ENCODE measurements around the gene RNF34. TPM values are rescaled to one million over a fixed set of nuclear protein-coding genes. Genes with fewer than 3 reads are reported as not detected.
"Not testable (repeated sequence)": the region's sequence is repeated elsewhere in the genome, so short reads cannot be mapped to it uniquely, and the experiment has no call there.

RNF34 gene
- total RNA-seq, 1 experiment from 2014 or later: 43.7 TPM

- no peak overlapping the region for H3K27ac ChIP-seq
- H4K20me1 ChIP-seq (ENCODE audit: insufficient read depth): no peaks in the 10 kb centered on the region
- no peak for TF ChIP-seq EZH2 (IDR thresholded peaks at IDR 0.05; ENCODE audit: low read depth)
- no peak for TF ChIP-seq CTCF (conservative IDR thresholded peaks at IDR 0.05)
- BruUV-seq (replicated peaks): no TSS peak
- H3K4me3 ChIP-seq: no peak overlapping the region
- H3K4me1 ChIP-seq (replicated peaks; ENCODE audit: insufficient read depth): no peaks in the 10 kb centered on the region
- H3K9me2 ChIP-seq (ENCODE audit: insufficient read depth): no peaks in the 10 kb centered on the region
- no peaks in the 10 kb centered on the region for H3K9me3 ChIP-seq (ENCODE audit: insufficient read depth, low read depth)
- H3K79me2 ChIP-seq (ENCODE audit: low read depth): no peaks in the 10 kb centered on the region
- H3K4me2 ChIP-seq: no peak overlapping the region
- POLR2A ChIA-PET (ENCODE audit: unreplicated experiment): interaction anchor here (0.7 kb wide), 1 partner anchor 475 kb away, joined by 9 read pairs; no protein-coding TSS in a partner anchor
- no peaks in the 10 kb centered on the region for H3F3A ChIP-seq (ENCODE audit: insufficient read depth, low read depth)
- H3K36me3 ChIP-seq (ENCODE audit: low read depth): no peaks in the 10 kb centered on the region
- intact Hi-C loops (cut with micrococcal nuclease; ENCODE audit: unreplicated experiment): no loop called here
- no peak overlapping the region for H2AFZ ChIP-seq
- CTCF ChIA-PET: interaction anchor here (0.7 kb wide), 1 partner anchor 67 kb away, joined by 3 read pairs; no protein-coding TSS in a partner anchor
- no peak for DNase-seq
- no peaks in the 10 kb centered on the region for H3K27me3 ChIP-seq (ENCODE audit: insufficient read depth, low read depth)
Observed at GRCh38 chr12:121373755-121374154, 26.2 kb upstream of the RNF34 start.

- H3K9me2 ChIP-seq (ENCODE audit: insufficient read depth); H3K9me3 ChIP-seq (ENCODE audit: insufficient read depth, low read depth); H3F3A ChIP-seq (ENCODE audit: insufficient read depth, low read depth); H2AFZ ChIP-seq; BruUV-seq (replicated peaks); H3K4me1 ChIP-seq (replicated peaks; ENCODE audit: insufficient read depth); H3K4me2 ChIP-seq; H3K36me3 ChIP-seq (ENCODE audit: low read depth); POLR2A ChIA-PET (ENCODE audit: unreplicated experiment); intact Hi-C loops (cut with micrococcal nuclease; ENCODE audit: unreplicated experiment); H3K27me3 ChIP-seq (ENCODE audit: insufficient read depth, low read depth); H3K79me2 ChIP-seq (ENCODE audit: low read depth); DNase-seq; H3K4me3 ChIP-seq; H4K20me1 ChIP-seq (ENCODE audit: insufficient read depth); H3K27ac ChIP-seq: not testable (repeated sequence)
- CTCF ChIA-PET: interaction anchor here (0.7 kb wide), 1 partner anchor 67 kb away, joined by 3 read pairs; no protein-coding TSS in a partner anchor
Observed at GRCh38 chr12:121374336-121374735, 25.6 kb upstream of the RNF34 start.

GRCh38 chr12:121374945-121375584 is 24.9 kb upstream of the RNF34 start:
- H3K9me2 ChIP-seq (ENCODE audit: insufficient read depth); H4K20me1 ChIP-seq (ENCODE audit: insufficient read depth); H3K79me2 ChIP-seq (ENCODE audit: low read depth); H3K36me3 ChIP-seq (ENCODE audit: low read depth); CTCF ChIA-PET; H3K27me3 ChIP-seq (ENCODE audit: insufficient read depth, low read depth); H3F3A ChIP-seq (ENCODE audit: insufficient read depth, low read depth); H3K4me2 ChIP-seq; H2AFZ ChIP-seq; H3K4me3 ChIP-seq; H3K9me3 ChIP-seq (ENCODE audit: insufficient read depth, low read depth); intact Hi-C loops (cut with micrococcal nuclease; ENCODE audit: unreplicated experiment); H3K27ac ChIP-seq; H3K4me1 ChIP-seq (replicated peaks; ENCODE audit: insufficient read depth); POLR2A ChIA-PET (ENCODE audit: unreplicated experiment); DNase-seq; BruUV-seq (replicated peaks): not testable (repeated sequence)

GRCh38 chr12:121376754-121377697 is 22.9 kb upstream of the RNF34 start:
- Histone ChIP-seq H3K4me1 (replicated peaks; ENCODE audit: insufficient read depth) (no peaks in the 10 kb centered on the region), H3K9me2 (ENCODE audit: insufficient read depth) (no peaks in the 10 kb centered on the region), H4K20me1 (ENCODE audit: insufficient read depth) (no peaks in the 10 kb centered on the region), H3K27ac (no peak overlapping the region), H3K4me3 (no peak overlapping the region), H3F3A (ENCODE audit: insufficient read depth, low read depth) (no peaks in the 10 kb centered on the region), H3K36me3 (ENCODE audit: low read depth) (no peaks in the 10 kb centered on the region), H3K4me2 (no peak overlapping the region), H3K9me3 (ENCODE audit: insufficient read depth, low read depth) (no peaks in the 10 kb centered on the region), H3K79me2 (ENCODE audit: low read depth) (no peaks in the 10 kb centered on the region), H2AFZ (no peak overlapping the region), H3K27me3 (ENCODE audit: insufficient read depth, low read depth) (no peaks in the 10 kb centered on the region)
- intact Hi-C loops (cut with micrococcal nuclease; ENCODE audit: unreplicated experiment): no loop called here
- DNase-seq: no peak
- BruUV-seq (replicated peaks): no TSS peak
- no peak for TF ChIP-seq CTCF (conservative IDR thresholded peaks at IDR 0.05)
- TF ChIP-seq EZH2 (IDR thresholded peaks at IDR 0.05; ENCODE audit: low read depth): no peak
- ChIA-PET CTCF (interaction anchor here (0.5 kb wide), 1 partner anchor 66 kb away, joined by 5 read pairs; no protein-coding TSS in a partner anchor), POLR2A (ENCODE audit: unreplicated experiment) (no interaction called here)
